ENCODE results near the gene MAPK8IP2.

DNA sequence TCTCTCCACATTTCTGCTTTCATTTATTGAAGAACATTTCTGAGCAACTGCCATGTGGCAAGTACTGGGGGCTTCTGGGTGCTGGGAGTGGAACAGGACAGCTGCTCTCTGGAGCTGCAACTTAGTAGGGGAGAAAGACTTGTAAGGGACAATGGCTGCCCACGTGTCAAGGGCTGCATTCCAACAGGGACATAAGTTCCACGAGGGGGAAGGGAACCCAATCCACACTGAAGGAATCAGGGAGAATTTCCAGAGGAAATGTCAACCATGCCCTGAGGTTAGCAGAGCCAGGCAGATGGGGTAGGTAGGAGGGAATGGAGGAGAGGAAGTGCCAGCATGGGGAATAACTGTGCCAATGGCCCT is 1.7 kb downstream of the MAPK8IP2 start:
- TF ChIP-seq, protein P1, sequence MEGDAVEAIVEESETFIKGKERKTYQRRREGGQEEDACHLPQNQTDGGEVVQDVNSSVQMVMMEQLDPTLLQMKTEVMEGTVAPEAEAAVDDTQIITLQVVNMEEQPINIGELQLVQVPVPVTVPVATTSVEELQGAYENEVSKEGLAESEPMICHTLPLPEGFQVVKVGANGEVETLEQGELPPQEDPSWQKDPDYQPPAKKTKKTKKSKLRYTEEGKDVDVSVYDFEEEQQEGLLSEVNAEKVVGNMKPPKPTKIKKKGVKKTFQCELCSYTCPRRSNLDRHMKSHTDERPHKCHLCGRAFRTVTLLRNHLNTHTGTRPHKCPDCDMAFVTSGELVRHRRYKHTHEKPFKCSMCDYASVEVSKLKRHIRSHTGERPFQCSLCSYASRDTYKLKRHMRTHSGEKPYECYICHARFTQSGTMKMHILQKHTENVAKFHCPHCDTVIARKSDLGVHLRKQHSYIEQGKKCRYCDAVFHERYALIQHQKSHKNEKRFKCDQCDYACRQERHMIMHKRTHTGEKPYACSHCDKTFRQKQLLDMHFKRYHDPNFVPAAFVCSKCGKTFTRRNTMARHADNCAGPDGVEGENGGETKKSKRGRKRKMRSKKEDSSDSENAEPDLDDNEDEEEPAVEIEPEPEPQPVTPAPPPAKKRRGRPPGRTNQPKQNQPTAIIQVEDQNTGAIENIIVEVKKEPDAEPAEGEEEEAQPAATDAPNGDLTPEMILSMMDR (IDR thresholded peaks at IDR 0.05): no peak
- TF ChIP-seq POLR2A (IDR thresholded peaks at IDR 0.05): no peak

All from adrenal gland (tissue), 5 donors.